HEK293 (cell line): ENCODE results near the gene RNF34.

Experiments
- CTCF ChIA-PET: fragments of 350-600 bp; formaldehyde crosslinking; extraction: SDS; loops from one replicate; lab custom pipeline; 2021; ENCODE audit warnings: antibody characterized with exemption; lab: Yijun Ruan, JAX
- POLR2A ChIA-PET: fragments of 300-600 bp; formaldehyde crosslinking; extraction: SDS; loops from one replicate; lab custom pipeline; 2020; ENCODE audit warnings: antibody characterized with exemption, inconsistent platforms; lab: Yijun Ruan, JAX
- H3K27ac ChIP-seq: fragments of 200-500 bp; sonication (Bioruptor generic); 2 replicates; pipeline ENCODE4 v1.5.1; 2014; ENCODE audit warnings: low read depth, low read length, control low read depth, inconsistent platforms; ENCODE audit errors: extremely low read depth
- H3K36me3 ChIP-seq, 2 experiments: fragments of 200-500 bp in 1 of 2; sonication (Bioruptor generic) in 1 of 2; 1 replicate in 1 of 2; 2 replicates in 1 of 2; pipeline ENCODE4 v1.5.1; 2014 to 2017; ENCODE audit warnings: inconsistent platforms in 2 of 2, low read length in 2 of 2; ENCODE audit not compliant: control insufficient read depth in 2 of 2, insufficient read depth in 1 of 2
- H3K4me1 ChIP-seq: fragments of 200-500 bp; sonication (Bioruptor generic); 2 replicates; pipeline ENCODE4 v1.5.1; 2014; ENCODE audit warnings: mild to moderate bottlenecking, low read length, inconsistent platforms; ENCODE audit not compliant: control insufficient read depth, insufficient read depth
- H3K4me3 ChIP-seq: 2 replicates; pipeline ENCODE4 v1.5.1; 2011; ENCODE audit warnings: low read depth, mild to moderate bottlenecking, control low read depth, low read length, moderate library complexity
- H3K9me3 ChIP-seq: fragments of 200-500 bp; sonication (Bioruptor generic); 2 replicates; pipeline ENCODE4 v1.5.1; 2014; ENCODE audit warnings: low read depth, low read length, inconsistent platforms; ENCODE audit not compliant: control insufficient read depth, insufficient read depth
- EGR2 ChIP-seq: fragments of 450-650 bp; formaldehyde crosslinking; IDR thresholded peaks from 2 replicates; pipeline ENCODE4 v1.5.1; 2016; ENCODE audit warnings: low read depth, missing biosample characterization, missing genetic modification characterization
- IKZF3 ChIP-seq: fragments of 450-650 bp; IDR thresholded peaks from 2 replicates; pipeline ENCODE4 v1.5.0; 2018; ENCODE audit warnings: missing biosample characterization, mild to moderate bottlenecking, missing genetic modification characterization, moderate library complexity
- KLF8 ChIP-seq: fragments of 450-650 bp; formaldehyde crosslinking; IDR thresholded peaks from 2 replicates; pipeline ENCODE4 v1.5.1; 2016; ENCODE audit warnings: missing biosample characterization, missing genetic modification characterization
- MYNN ChIP-seq: fragments of 450-650 bp; formaldehyde crosslinking; IDR thresholded peaks from 2 replicates; pipeline ENCODE4 v1.5.1; 2016; ENCODE audit warnings: missing biosample characterization, missing genetic modification characterization, borderline replicate concordance
- MZF1 ChIP-seq: fragments of 450-650 bp; formaldehyde crosslinking; IDR thresholded peaks from 2 replicates; pipeline ENCODE4 v1.5.1; 2017; ENCODE audit warnings: missing biosample characterization, missing genetic modification characterization, borderline replicate concordance
- OSR2 ChIP-seq: fragments of 450-650 bp; formaldehyde crosslinking; IDR thresholded peaks from 2 replicates; pipeline ENCODE4 v1.5.1; 2016; ENCODE audit warnings: missing biosample characterization, missing genetic modification characterization
- RBAK ChIP-seq: fragments of 450-650 bp; formaldehyde crosslinking; IDR thresholded peaks from 2 replicates; pipeline ENCODE4 v1.5.1; 2016; ENCODE audit warnings: missing biosample characterization, missing genetic modification characterization
- WT1 ChIP-seq: fragments of 450-650 bp; formaldehyde crosslinking; IDR thresholded peaks from 2 replicates; pipeline ENCODE4 v1.5.1; 2016; ENCODE audit warnings: missing biosample characterization, missing genetic modification characterization
- ZBTB8A ChIP-seq: fragments of 450-650 bp; formaldehyde crosslinking; IDR thresholded peaks from 2 replicates; pipeline ENCODE4 v1.5.1; 2016; ENCODE audit warnings: missing biosample characterization, missing genetic modification characterization
- ZNF112 ChIP-seq: fragments of 450-650 bp; formaldehyde crosslinking; IDR thresholded peaks from 2 replicates; pipeline ENCODE4 v1.5.0; 2017; ENCODE audit warnings: missing biosample characterization, missing genetic modification characterization
- ZNF169 ChIP-seq: fragments of 450-650 bp; formaldehyde crosslinking; IDR thresholded peaks from 2 replicates; pipeline ENCODE4 v1.5.1; 2016; ENCODE audit warnings: missing biosample characterization, missing genetic modification characterization
- ZNF184 ChIP-seq: fragments of 450-650 bp; IDR thresholded peaks from 2 replicates; pipeline ENCODE4 v1.5.1; 2018; ENCODE audit warnings: missing biosample characterization, mild to moderate bottlenecking, missing genetic modification characterization
- ZNF214 ChIP-seq: fragments of 450-650 bp; formaldehyde crosslinking; IDR thresholded peaks from 2 replicates; pipeline ENCODE4 v1.5.1; 2017; ENCODE audit warnings: missing biosample characterization, mild to moderate bottlenecking, missing genetic modification characterization, borderline replicate concordance
- ZNF24 ChIP-seq: fragments of 450-650 bp; formaldehyde crosslinking; IDR thresholded peaks from 2 replicates; pipeline ENCODE4 v1.5.1; 2016; ENCODE audit warnings: missing biosample characterization, missing genetic modification characterization
- ZNF248 ChIP-seq: fragments of 450-650 bp; formaldehyde crosslinking; IDR thresholded peaks from 2 replicates; pipeline ENCODE4 v1.5.1; 2017; ENCODE audit warnings: missing biosample characterization, missing genetic modification characterization
- ZNF37A ChIP-seq: fragments of 450-650 bp; IDR thresholded peaks from 2 replicates; pipeline ENCODE4 v1.5.1; 2018; ENCODE audit warnings: missing biosample characterization, missing genetic modification characterization
- ZNF416 ChIP-seq: fragments of 450-650 bp; formaldehyde crosslinking; IDR thresholded peaks from 2 replicates; pipeline ENCODE4 v1.5.1; 2016; ENCODE audit warnings: missing biosample characterization, missing genetic modification characterization
- ZNF423 ChIP-seq: fragments of 450-650 bp; formaldehyde crosslinking; IDR thresholded peaks from 2 replicates; pipeline ENCODE4 v1.5.1; 2016; ENCODE audit warnings: missing biosample characterization, missing genetic modification characterization
- ZNF561 ChIP-seq: fragments of 450-650 bp; IDR thresholded peaks from 2 replicates; pipeline ENCODE4 v1.5.1; 2018; ENCODE audit warnings: missing biosample characterization, missing genetic modification characterization, borderline replicate concordance
- ZNF624 ChIP-seq: fragments of 450-650 bp; formaldehyde crosslinking; IDR thresholded peaks from 2 replicates; pipeline ENCODE4 v1.5.1; 2017; ENCODE audit warnings: missing biosample characterization, missing genetic modification characterization
- ZNF701 ChIP-seq: fragments of 450-650 bp; formaldehyde crosslinking; IDR thresholded peaks from 2 replicates; pipeline ENCODE4 v1.5.1; 2016; ENCODE audit warnings: missing biosample characterization, missing genetic modification characterization
- ZNF791 ChIP-seq: fragments of 450-650 bp; formaldehyde crosslinking; IDR thresholded peaks from 2 replicates; pipeline ENCODE4 v1.5.1; 2016; ENCODE audit warnings: missing biosample characterization, missing genetic modification characterization
- TF ChIP-seq, protein P1 (sequence below): fragments of 450-650 bp; formaldehyde crosslinking; IDR thresholded peaks from 2 replicates; pipeline ENCODE4 v1.5.1; 2017; ENCODE audit warnings: missing biosample characterization, mild to moderate bottlenecking, missing genetic modification characterization, moderate library complexity
- TF ChIP-seq, protein P2 (sequence below): fragments of 450-650 bp; formaldehyde crosslinking; IDR thresholded peaks from 2 replicates; pipeline ENCODE4 v1.5.1; 2017; ENCODE audit warnings: missing biosample characterization, missing genetic modification characterization
- TF ChIP-seq, protein P3 (sequence below): fragments of 450-650 bp; IDR thresholded peaks from 2 replicates; pipeline ENCODE4 v1.5.1; 2018; ENCODE audit warnings: missing biosample characterization, mild to moderate bottlenecking, missing genetic modification characterization
- TF ChIP-seq, protein P4 (sequence below): fragments of 450-650 bp; formaldehyde crosslinking; IDR thresholded peaks from 2 replicates; pipeline ENCODE4 v1.5.1; 2016; ENCODE audit warnings: missing biosample characterization, missing genetic modification characterization
- TF ChIP-seq, protein P5 (sequence below): fragments of 450-650 bp; formaldehyde crosslinking; IDR thresholded peaks from 2 replicates; pipeline ENCODE4 v1.5.1; 2016; ENCODE audit warnings: missing biosample characterization, missing genetic modification characterization, borderline replicate concordance

The RNF34 gene

DNA sequence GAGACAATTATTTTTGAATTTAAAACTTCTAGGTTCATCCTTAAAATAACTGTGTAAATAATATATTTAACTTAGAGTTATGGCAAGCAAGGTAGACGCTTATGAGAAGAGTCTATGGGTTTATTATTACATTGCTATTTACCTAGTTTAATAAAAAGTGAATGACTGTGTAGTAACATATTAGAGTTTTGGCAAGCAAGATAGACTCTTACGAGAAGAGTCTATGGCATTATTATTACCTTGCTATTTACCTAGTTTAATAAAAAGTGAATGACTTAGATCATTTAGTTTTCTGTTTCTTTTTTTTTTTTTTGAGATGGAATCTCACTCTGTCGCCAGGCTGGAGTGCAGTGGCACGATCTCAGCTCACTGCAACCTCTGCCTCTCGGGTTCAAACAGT lies 3.8 kb downstream of the RNF34 start (continued):
- TF ChIP-seq ZNF791 (tag by site-specific recombination) (no peak), EGR2 (tag by site-specific recombination) (no peak)

DNA sequence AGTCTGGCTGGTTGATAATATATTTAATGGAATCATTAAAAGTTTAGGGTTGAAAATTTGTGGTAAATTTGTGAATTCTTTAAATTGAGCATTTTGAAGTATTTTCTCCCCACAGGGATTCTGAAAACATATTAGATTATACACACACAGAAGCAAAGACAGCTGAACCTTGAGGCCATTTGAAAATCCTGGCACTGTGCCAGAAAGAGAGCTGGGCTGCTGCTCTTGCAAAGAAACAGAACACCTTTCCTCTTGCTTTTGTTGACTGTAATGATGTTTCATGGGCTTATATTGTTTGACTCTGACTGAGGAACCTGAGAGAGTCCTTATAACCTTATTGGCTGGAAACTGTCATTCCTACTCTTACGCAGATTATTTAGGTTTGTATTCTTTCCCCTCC lies 4.8 kb downstream of the RNF34 start:
- no peaks in the 10 kb centered on the region for H3K9me3 ChIP-seq
- H3K27ac ChIP-seq: no peak overlapping the region
- CTCF ChIA-PET: interaction anchor here (0.6 to 1.3 kb wide), 3 partner anchors 38 to 288 kb away, joined by 3 to 4 read pairs (median 3); no protein-coding TSS in a partner anchor
- H3K36me3 ChIP-seq: peaks cover 30 to 48% of the 10 kb centered on the region in 2 experiments
- H3K4me3 ChIP-seq: no peak overlapping the region
- H3K4me1 ChIP-seq: peaks cover 15% of the 10 kb centered on the region
- POLR2A ChIA-PET: interaction anchor here (0.6 to 1.0 kb wide), 2 partner anchors 52 to 1115 kb away, joined by 6 read pairs; partner anchors contain the start of gene ANAPC5
- no peak for TF ChIP-seq ZNF423
- peak; percentile 92; the same call in 1 of the 2 replicates for TF ChIP-seq ZNF112 (tag by site-specific recombination)
- TF ChIP-seq ZNF184 (tag by site-specific recombination): peak; percentile 98
- TF ChIP-seq, protein P1, sequence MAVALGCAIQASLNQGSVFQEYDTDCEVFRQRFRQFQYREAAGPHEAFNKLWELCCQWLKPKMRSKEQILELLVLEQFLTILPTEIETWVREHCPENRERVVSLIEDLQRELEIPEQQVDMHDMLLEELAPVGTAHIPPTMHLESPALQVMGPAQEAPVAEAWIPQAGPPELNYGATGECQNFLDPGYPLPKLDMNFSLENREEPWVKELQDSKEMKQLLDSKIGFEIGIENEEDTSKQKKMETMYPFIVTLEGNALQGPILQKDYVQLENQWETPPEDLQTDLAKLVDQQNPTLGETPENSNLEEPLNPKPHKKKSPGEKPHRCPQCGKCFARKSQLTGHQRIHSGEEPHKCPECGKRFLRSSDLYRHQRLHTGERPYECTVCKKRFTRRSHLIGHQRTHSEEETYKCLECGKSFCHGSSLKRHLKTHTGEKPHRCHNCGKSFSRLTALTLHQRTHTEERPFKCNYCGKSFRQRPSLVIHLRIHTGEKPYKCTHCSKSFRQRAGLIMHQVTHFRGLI (tag by site-specific recombination): no peak; the same call in 1 of the 2 replicates
- TF ChIP-seq, protein P2, sequence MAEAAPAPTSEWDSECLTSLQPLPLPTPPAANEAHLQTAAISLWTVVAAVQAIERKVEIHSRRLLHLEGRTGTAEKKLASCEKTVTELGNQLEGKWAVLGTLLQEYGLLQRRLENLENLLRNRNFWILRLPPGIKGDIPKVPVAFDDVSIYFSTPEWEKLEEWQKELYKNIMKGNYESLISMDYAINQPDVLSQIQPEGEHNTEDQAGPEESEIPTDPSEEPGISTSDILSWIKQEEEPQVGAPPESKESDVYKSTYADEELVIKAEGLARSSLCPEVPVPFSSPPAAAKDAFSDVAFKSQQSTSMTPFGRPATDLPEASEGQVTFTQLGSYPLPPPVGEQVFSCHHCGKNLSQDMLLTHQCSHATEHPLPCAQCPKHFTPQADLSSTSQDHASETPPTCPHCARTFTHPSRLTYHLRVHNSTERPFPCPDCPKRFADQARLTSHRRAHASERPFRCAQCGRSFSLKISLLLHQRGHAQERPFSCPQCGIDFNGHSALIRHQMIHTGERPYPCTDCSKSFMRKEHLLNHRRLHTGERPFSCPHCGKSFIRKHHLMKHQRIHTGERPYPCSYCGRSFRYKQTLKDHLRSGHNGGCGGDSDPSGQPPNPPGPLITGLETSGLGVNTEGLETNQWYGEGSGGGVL (tag by site-specific recombination): peak; percentile 38
- TF ChIP-seq ZNF37A: peak; percentile 92
- TF ChIP-seq ZNF701 (tag by site-specific recombination): no peak
- TF ChIP-seq MYNN: no peak
- 0 out of 2 replicates have a peak, but pooled peaks have one; percentile 20 for TF ChIP-seq ZNF24 (tag by site-specific recombination)
- no peak for TF ChIP-seq RBAK (tag by site-specific recombination)
- TF ChIP-seq, protein P3, sequence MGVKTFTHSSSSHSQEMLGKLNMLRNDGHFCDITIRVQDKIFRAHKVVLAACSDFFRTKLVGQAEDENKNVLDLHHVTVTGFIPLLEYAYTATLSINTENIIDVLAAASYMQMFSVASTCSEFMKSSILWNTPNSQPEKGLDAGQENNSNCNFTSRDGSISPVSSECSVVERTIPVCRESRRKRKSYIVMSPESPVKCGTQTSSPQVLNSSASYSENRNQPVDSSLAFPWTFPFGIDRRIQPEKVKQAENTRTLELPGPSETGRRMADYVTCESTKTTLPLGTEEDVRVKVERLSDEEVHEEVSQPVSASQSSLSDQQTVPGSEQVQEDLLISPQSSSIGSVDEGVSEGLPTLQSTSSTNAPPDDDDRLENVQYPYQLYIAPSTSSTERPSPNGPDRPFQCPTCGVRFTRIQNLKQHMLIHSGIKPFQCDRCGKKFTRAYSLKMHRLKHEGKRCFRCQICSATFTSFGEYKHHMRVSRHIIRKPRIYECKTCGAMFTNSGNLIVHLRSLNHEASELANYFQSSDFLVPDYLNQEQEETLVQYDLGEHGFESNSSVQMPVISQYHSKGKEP: peak; percentile 98
- TF ChIP-seq WT1 (tag by site-specific recombination): 0 out of 2 replicates have a peak, but pooled peaks have one; percentile 27
- TF ChIP-seq ZNF169 (tag by site-specific recombination): no peak
- peak; percentile 58; the same call in 1 of the 2 replicates for TF ChIP-seq IKZF3 (tag by site-specific recombination)
- TF ChIP-seq ZNF248 (tag by site-specific recombination): 0 out of 2 replicates have a peak, but pooled peaks have one; percentile 48
- TF ChIP-seq, protein P4, sequence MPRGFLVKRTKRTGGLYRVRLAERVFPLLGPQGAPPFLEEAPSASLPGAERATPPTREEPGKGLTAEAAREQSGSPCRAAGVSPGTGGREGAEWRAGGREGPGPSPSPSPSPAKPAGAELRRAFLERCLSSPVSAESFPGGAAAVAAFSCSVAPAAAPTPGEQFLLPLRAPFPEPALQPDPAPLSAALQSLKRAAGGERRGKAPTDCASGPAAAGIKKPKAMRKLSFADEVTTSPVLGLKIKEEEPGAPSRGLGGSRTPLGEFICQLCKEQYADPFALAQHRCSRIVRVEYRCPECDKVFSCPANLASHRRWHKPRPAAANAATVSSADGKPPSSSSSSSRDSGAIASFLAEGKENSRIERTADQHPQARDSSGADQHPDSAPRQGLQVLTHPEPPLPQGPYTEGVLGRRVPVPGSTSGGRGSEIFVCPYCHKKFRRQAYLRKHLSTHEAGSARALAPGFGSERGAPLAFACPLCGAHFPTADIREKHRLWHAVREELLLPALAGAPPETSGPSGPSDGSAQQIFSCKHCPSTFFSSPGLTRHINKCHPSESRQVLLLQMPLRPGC (tag by site-specific recombination): no peak
- TF ChIP-seq ZNF624 (tag by site-specific recombination): peak; percentile 95
- TF ChIP-seq, protein P5, sequence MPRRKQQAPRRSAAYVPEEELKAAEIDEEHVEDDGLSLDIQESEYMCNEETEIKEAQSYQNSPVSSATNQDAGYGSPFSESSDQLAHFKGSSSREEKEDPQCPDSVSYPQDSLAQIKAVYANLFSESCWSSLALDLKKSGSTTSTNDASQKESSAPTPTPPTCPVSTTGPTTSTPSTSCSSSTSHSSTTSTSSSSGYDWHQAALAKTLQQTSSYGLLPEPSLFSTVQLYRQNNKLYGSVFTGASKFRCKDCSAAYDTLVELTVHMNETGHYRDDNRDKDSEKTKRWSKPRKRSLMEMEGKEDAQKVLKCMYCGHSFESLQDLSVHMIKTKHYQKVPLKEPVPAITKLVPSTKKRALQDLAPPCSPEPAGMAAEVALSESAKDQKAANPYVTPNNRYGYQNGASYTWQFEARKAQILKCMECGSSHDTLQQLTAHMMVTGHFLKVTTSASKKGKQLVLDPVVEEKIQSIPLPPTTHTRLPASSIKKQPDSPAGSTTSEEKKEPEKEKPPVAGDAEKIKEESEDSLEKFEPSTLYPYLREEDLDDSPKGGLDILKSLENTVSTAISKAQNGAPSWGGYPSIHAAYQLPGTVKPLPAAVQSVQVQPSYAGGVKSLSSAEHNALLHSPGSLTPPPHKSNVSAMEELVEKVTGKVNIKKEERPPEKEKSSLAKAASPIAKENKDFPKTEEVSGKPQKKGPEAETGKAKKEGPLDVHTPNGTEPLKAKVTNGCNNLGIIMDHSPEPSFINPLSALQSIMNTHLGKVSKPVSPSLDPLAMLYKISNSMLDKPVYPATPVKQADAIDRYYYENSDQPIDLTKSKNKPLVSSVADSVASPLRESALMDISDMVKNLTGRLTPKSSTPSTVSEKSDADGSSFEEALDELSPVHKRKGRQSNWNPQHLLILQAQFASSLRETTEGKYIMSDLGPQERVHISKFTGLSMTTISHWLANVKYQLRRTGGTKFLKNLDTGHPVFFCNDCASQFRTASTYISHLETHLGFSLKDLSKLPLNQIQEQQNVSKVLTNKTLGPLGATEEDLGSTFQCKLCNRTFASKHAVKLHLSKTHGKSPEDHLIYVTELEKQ (tag by site-specific recombination): peak; percentile 40; the same call in 1 of the 2 replicates
- 0 out of 2 replicates have a peak, but pooled peaks have one; percentile 15 for TF ChIP-seq ZBTB8A (tag by site-specific recombination)
- TF ChIP-seq ZNF561 (tag by site-specific recombination): peak; percentile 98
- 0 out of 2 replicates have a peak, but pooled peaks have one; percentile 14 for TF ChIP-seq KLF8
- TF ChIP-seq ZNF791 (tag by site-specific recombination): no peak
- TF ChIP-seq ZNF214: peak; percentile 86; the same call in 1 of the 2 replicates
- TF ChIP-seq MZF1 (tag by site-specific recombination): peak; percentile 71; the same call in 1 of the 2 replicates
- TF ChIP-seq OSR2 (tag by site-specific recombination): peak; percentile 54; the same call in 1 of the 2 replicates
- no peak for TF ChIP-seq ZNF416 (tag by site-specific recombination)
